Measurements from ENCODE around the gene PARP16. TPM values are rescaled to one million over a fixed set of nuclear protein-coding genes. Genes with fewer than 3 reads are reported as not detected.
A peak's percentile ranks its signal among the peaks of the same experiment; 100 is the strongest.

The PARP16 gene
- total and polyA plus RNA-seq, 4 experiments from 2014 or later = 20.8 to 27.2 (median 24.2) TPM

GRCh38 chr15:65309882-65310418 lies 23.3 kb upstream of the PARP16 start:
- Mint-ChIP-seq H3K36me3 (no peaks in the 10 kb centered on the region), H3K4me1 (peaks cover 3 to 8% (median 6%) of the 10 kb centered on the region in 4 donors), H3K27ac (no peak overlapping the region), H3K27me3 (peaks cover 0 to 2% of the 10 kb centered on the region in 2 donors), H3K4me3 (no peak overlapping the region), H3K9me3 (peaks cover 0 to 3% (median 0%) of the 10 kb centered on the region in 8 donors)
- peaks cover 7% of the 10 kb centered on the region for H3K4me1 ChIP-seq (ENCODE audit: insufficient read depth, low read length)
- H3K27ac ChIP-seq (ENCODE audit: low read depth, low read length) = no peak overlapping the region
- no peaks in the 10 kb centered on the region for H3K27me3 ChIP-seq (ENCODE audit: insufficient read depth, low read length)
- no peak for DNase-seq
- no peak overlapping the region for H3K4me3 ChIP-seq (ENCODE audit: low read length in 2 of 2)
- H3K9me3 ChIP-seq (ENCODE audit: control insufficient read depth in 1 of 2, low read length in 2 of 2) = no peaks in the 10 kb centered on the region
- intact Hi-C loops (cut with micrococcal nuclease) = loop anchor here (10.0 kb wide), 1 partner anchor 1195 kb away; the partner anchor contains the start of genes RPL4 and ZWILCH
- no peaks in the 10 kb centered on the region for H3K36me3 ChIP-seq (ENCODE audit: insufficient read depth, low read length)
- ChIA-PET CTCF (ENCODE audit: partially characterized antibody) (interaction anchor here (0.8 kb wide), 1 partner anchor 9 kb away, joined by 3 read pairs; no protein-coding TSS in a partner anchor), POLR2A (ENCODE audit: partially characterized antibody) (no interaction called here)

- H3K27ac ChIP-seq (ENCODE audit: low read depth, low read length) = no peak overlapping the region
- Mint-ChIP-seq H3K4me1 (peaks cover 9 to 21% (median 16%) of the 10 kb centered on the region in 4 donors), H3K27ac (no peak overlapping the region), H3K27me3 (peaks cover 0 to 2% of the 10 kb centered on the region in 2 donors), H3K36me3 (peaks cover 0 to 7% of the 10 kb centered on the region in 2 donors), H3K4me3 (no peak overlapping the region), H3K9me3 (peaks cover 0 to 9% (median 0%) of the 10 kb centered on the region in 8 donors)
- intact Hi-C loops (cut with micrococcal nuclease) = loop anchor here (10.0 kb wide), 1 partner anchor 1197 kb away; the partner anchor contains the start of genes RPL4 and ZWILCH
- H3K4me1 ChIP-seq (ENCODE audit: insufficient read depth, low read length) = peaks cover 16% of the 10 kb centered on the region
- no peaks in the 10 kb centered on the region for H3K27me3 ChIP-seq (ENCODE audit: insufficient read depth, low read length)
- CTCF ChIA-PET (ENCODE audit: partially characterized antibody) = interaction anchor here (1.2 to 1.4 kb wide), 2 partner anchors 9 to 11 kb away, joined by 3 read pairs; no protein-coding TSS in a partner anchor
- H3K36me3 ChIP-seq (ENCODE audit: insufficient read depth, low read length) = no peaks in the 10 kb centered on the region
- POLR2A ChIA-PET (ENCODE audit: partially characterized antibody) = interaction anchor here (1.0 kb wide), 1 partner anchor 10 kb away, joined by 3 read pairs; no protein-coding TSS in a partner anchor
- no peaks in the 10 kb centered on the region for H3K9me3 ChIP-seq (ENCODE audit: control insufficient read depth in 1 of 2, low read length in 2 of 2)
- no peak for DNase-seq
- H3K4me3 ChIP-seq (ENCODE audit: low read length in 2 of 2) = no peak overlapping the region
Measured at GRCh38 chr15:65307978-65308377, 21.3 kb upstream of the PARP16 start.

DNA sequence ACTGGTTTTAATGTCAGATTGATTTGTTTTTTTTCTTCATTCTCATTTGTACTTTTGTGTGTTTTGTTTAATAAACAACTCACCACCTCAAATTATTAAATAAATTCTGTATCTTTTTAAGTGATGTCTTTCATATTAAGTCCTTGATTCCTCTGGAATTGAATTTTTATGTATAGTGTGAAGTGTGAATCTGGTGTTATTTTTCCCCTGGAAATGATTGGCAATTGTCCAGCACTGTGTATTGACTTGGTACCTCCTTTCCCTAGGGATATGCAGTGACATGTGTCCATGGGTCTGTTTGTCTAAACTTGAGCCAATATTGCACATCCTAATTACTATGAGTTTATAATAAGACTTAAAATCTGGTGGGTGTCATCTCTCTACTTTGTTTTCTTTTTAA lies 19.9 kb upstream of the PARP16 start:
- Mint-ChIP-seq H3K27me3 (no peaks in the 10 kb centered on the region), H3K4me1 (peaks cover 9 to 21% (median 16%) of the 10 kb centered on the region in 4 donors), H3K27ac (peak overlapping the region in 1 of 7 donors; percentile 100), H3K4me3 (peak overlapping the region in 2 of 8 donors; percentile 14 to 69), H3K36me3 (peaks cover 0 to 7% of the 10 kb centered on the region in 2 donors), H3K9me3 (peaks cover 0 to 9% (median 0%) of the 10 kb centered on the region in 8 donors)
- H3K9me3 ChIP-seq (ENCODE audit: control insufficient read depth in 1 of 2, low read length in 2 of 2) = no peaks in the 10 kb centered on the region
- intact Hi-C loops (cut with micrococcal nuclease) = loop anchor here (10.0 kb wide), 1 partner anchor 1198 kb away; the partner anchor contains the start of genes RPL4 and ZWILCH
- no peaks in the 10 kb centered on the region for H3K36me3 ChIP-seq (ENCODE audit: insufficient read depth, low read length)
- CTCF ChIA-PET (ENCODE audit: partially characterized antibody) = interaction anchor here (0.9 to 3.5 kb wide), 2 partner anchors 20 to 77 kb away, joined by 3 to 24 read pairs; partner anchors contain the start of gene PARP16
- no peak overlapping the region for H3K27ac ChIP-seq (ENCODE audit: low read depth, low read length)
- H3K27me3 ChIP-seq (ENCODE audit: insufficient read depth, low read length) = no peaks in the 10 kb centered on the region
- peaks cover 16% of the 10 kb centered on the region for H3K4me1 ChIP-seq (ENCODE audit: insufficient read depth, low read length)
- H3K4me3 ChIP-seq (ENCODE audit: low read length in 2 of 2) = no peak overlapping the region
- DNase-seq = no peak
- POLR2A ChIA-PET (ENCODE audit: partially characterized antibody) = interaction anchor here (1.0 to 4.3 kb wide), 2 partner anchors 9 to 21 kb away, joined by 3 to 89 read pairs; partner anchors contain the start of gene PARP16

- Mint-ChIP-seq H3K27ac (peak overlapping the region in 3 of 7 donors; percentile 37 to 100 (median 98)), H3K36me3 (peaks cover 0 to 7% of the 10 kb centered on the region in 2 donors), H3K27me3 (no peaks in the 10 kb centered on the region), H3K4me1 (peaks cover 9 to 22% (median 16%) of the 10 kb centered on the region in 4 donors), H3K9me3 (peaks cover 0 to 9% (median 0%) of the 10 kb centered on the region in 8 donors), H3K4me3 (peak overlapping the region in 1 of 8 donors; percentile 36)
- CTCF ChIA-PET (ENCODE audit: partially characterized antibody) = interaction anchor here (0.9 to 3.5 kb wide), 3 partner anchors 19 to 120 kb away, joined by 3 to 24 read pairs (median 5); partner anchors contain the start of gene PARP16
- H3K27me3 ChIP-seq (ENCODE audit: insufficient read depth, low read length) = no peaks in the 10 kb centered on the region
- POLR2A ChIA-PET (ENCODE audit: partially characterized antibody) = interaction anchor here (1.0 to 4.3 kb wide), 5 partner anchors 8 to 411 kb away, joined by 3 to 89 read pairs (median 20); partner anchors contain the start of genes CLPX, PARP16 and RNU5A-1
- H3K4me3 ChIP-seq (ENCODE audit: low read length in 2 of 2) = no peak overlapping the region
- H3K9me3 ChIP-seq (ENCODE audit: control insufficient read depth in 1 of 2, low read length in 2 of 2) = no peaks in the 10 kb centered on the region
- H3K4me1 ChIP-seq (ENCODE audit: insufficient read depth, low read length) = peaks cover 16% of the 10 kb centered on the region
- H3K27ac ChIP-seq (ENCODE audit: low read depth, low read length) = no peak overlapping the region
- DNase-seq = no peak
- intact Hi-C loops (cut with micrococcal nuclease) = loop anchor here (10.0 kb wide), 1 partner anchor 1199 kb away; the partner anchor contains the start of genes RPL4 and ZWILCH
- no peaks in the 10 kb centered on the region for H3K36me3 ChIP-seq (ENCODE audit: insufficient read depth, low read length)
Measured at GRCh38 chr15:65305776-65306175, 19.1 kb upstream of the PARP16 start.

- CTCF ChIA-PET (ENCODE audit: partially characterized antibody) = interaction anchor here (0.7 to 3.5 kb wide), 8 partner anchors 10 to 119 kb away, joined by 3 to 24 read pairs (median 3); partner anchors contain the start of gene PARP16
Measured at GRCh38 chr15:65305150-65305758, 18.6 kb upstream of the PARP16 start.

DNA sequence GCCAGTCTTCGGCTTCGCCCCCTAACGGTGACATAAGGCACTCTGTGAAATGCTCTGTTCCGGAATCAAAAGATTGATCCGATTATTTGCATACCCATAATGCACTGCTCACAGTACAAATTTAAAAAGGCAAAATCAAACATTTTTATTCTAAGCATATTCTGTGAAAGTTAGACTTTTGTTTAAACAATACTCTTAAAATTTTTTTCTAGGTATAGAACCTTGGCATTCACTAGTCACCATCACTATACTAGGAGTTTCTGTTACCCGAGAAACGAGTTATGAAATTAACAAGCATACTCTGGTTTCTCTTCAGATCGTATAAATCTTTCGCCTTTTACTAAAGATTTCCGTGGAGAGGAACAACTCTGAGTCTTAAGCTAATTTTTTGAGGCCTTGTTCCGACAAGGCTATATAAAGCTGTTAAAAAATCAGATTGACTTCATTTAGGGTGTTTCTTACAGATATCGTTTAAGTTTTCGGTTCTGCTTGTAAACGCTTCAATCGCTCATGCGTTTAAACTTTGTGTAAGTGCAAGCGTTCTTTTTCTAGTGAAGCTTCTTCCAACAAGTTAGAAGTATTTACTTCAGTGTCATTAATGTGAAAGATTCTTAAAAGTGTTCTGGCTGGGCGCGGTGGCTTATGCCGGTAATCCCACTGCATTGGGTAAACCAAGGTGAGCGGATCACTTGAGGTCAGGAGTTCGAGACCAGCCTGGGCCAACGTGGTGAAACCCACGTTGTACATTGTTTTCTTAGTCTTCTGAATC lies 17.9 kb upstream of the PARP16 start, which contains the start of gene RNU5B-1:
Gene RNU5B-1, plus strand, starts transcription at position 297 of the 769 bp plus-strand sequence.
- H3K4me3 ChIP-seq (ENCODE audit: low read length in 2 of 2) = peak within 1 kb of the TSS; percentile 61 to 73
- H3K4me1 Mint-ChIP-seq = peaks cover 19 to 34% (median 26%) of the 10 kb centered on the region in 4 donors
- ChIA-PET CTCF (ENCODE audit: partially characterized antibody) (interaction anchor here (0.7 to 3.5 kb wide), 7 partner anchors 10 to 119 kb away, joined by 3 to 24 read pairs (median 3); partner anchors contain the start of gene PARP16), POLR2A (ENCODE audit: partially characterized antibody) (interaction anchor here (0.6 to 4.3 kb wide), 26 partner anchors 9 to 917 kb away, joined by 3 to 89 read pairs (median 4); partner anchors contain the start of genes CLPX, PARP16, PDCD7 and RAB11A)
- peaks cover 24% of the 10 kb centered on the region for H3K4me1 ChIP-seq (ENCODE audit: insufficient read depth, low read length)
- H3K27me3 ChIP-seq (ENCODE audit: insufficient read depth, low read length) = no peaks in the 10 kb centered on the region
- no peaks in the 10 kb centered on the region for H3K27me3 Mint-ChIP-seq
- peak; percentile 85 to 92 (median 91) for DNase-seq
- H3K36me3 ChIP-seq (ENCODE audit: insufficient read depth, low read length) = no peaks in the 10 kb centered on the region
- intact Hi-C loops (cut with micrococcal nuclease) = loop anchor here (1.0 to 10.0 kb wide), 4 partner anchors 8 to 1200 kb away; partner anchors contain the start of genes CLPX, PARP16, RNU5A-1 and RPL4
- peaks cover 0 to 9% (median 0%) of the 10 kb centered on the region in 8 donors for H3K9me3 Mint-ChIP-seq
- H3K4me3 Mint-ChIP-seq = peak within 1 kb of the TSS; percentile 91 to 98 (median 95)
- peak within 1 kb of the TSS; percentile 92 for H3K27ac ChIP-seq (ENCODE audit: low read depth, low read length)
- H3K9me3 ChIP-seq (ENCODE audit: control insufficient read depth in 1 of 2, low read length in 2 of 2) = no peaks in the 10 kb centered on the region
- H3K27ac Mint-ChIP-seq = peak within 1 kb of the TSS; percentile 96 to 100 (median 99)
- peaks cover 0 to 10% of the 10 kb centered on the region in 2 donors for H3K36me3 Mint-ChIP-seq

More at GRCh38 chr15:65305150-65305758, 18.6 kb upstream of the PARP16 start:
- peaks cover 14 to 27% (median 20%) of the 10 kb centered on the region in 4 donors for H3K4me1 Mint-ChIP-seq
- intact Hi-C loops (cut with micrococcal nuclease) = loop anchor here (10.0 kb wide), 1 partner anchor 1200 kb away; the partner anchor contains the start of genes RPL4 and ZWILCH
- peaks cover 17% of the 10 kb centered on the region for H3K4me1 ChIP-seq (ENCODE audit: insufficient read depth, low read length)
- H3K4me3 Mint-ChIP-seq = peak overlapping the region; percentile 91 to 98 (median 95)
- H3K9me3 Mint-ChIP-seq = peaks cover 0 to 9% (median 0%) of the 10 kb centered on the region in 8 donors
- H3K27me3 ChIP-seq (ENCODE audit: insufficient read depth, low read length) = no peaks in the 10 kb centered on the region
- no peak for DNase-seq
- POLR2A ChIA-PET (ENCODE audit: partially characterized antibody) = interaction anchor here (0.6 to 4.3 kb wide), 26 partner anchors 7 to 917 kb away, joined by 3 to 89 read pairs (median 3); partner anchors contain the start of genes CLPX, PARP16, PDCD7 and RAB11A
- H3K9me3 ChIP-seq (ENCODE audit: control insufficient read depth in 1 of 2, low read length in 2 of 2) = no peaks in the 10 kb centered on the region
- peak overlapping the region; percentile 49 to 54 for H3K4me3 ChIP-seq (ENCODE audit: low read length in 2 of 2)
- H3K27ac ChIP-seq (ENCODE audit: low read depth, low read length) = peak overlapping the region; percentile 92
- H3K36me3 Mint-ChIP-seq = peaks cover 0 to 9% of the 10 kb centered on the region in 2 donors
- no peaks in the 10 kb centered on the region for H3K27me3 Mint-ChIP-seq
- H3K36me3 ChIP-seq (ENCODE audit: insufficient read depth, low read length) = no peaks in the 10 kb centered on the region
- peak overlapping the region; percentile 96 to 100 (median 99) for H3K27ac Mint-ChIP-seq
